ENCODE results near the gene COL6A5.

Gene COL6A5

GRCh38 chr3:130456540-130456939, 111.1 kb downstream of the COL6A5 start:
- no peak for DNase-seq

DNA sequence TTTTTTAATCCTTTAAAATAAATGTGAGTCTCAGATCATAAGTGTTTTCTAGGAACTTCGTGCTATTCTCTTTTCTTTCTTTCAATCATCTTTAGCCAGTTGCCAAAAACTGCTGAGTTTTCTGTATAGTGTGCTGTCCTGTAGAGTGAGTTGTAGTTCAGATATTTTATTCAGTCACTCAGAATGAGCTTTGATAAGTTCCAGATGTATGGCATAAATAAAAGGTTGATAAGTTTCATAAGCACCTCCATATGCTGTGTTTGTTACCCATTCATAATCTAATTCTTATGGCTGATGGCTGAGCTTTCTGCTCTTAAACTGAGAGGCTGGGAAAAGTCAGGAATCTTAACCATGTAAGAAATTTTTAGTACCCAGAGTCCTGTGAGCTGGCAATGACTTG, 112.2 kb downstream of the COL6A5 start:
- no peak for DNase-seq

GRCh38 chr3:130459944-130460343, 114.5 kb downstream of the COL6A5 start:
- no peak for DNase-seq

DNA sequence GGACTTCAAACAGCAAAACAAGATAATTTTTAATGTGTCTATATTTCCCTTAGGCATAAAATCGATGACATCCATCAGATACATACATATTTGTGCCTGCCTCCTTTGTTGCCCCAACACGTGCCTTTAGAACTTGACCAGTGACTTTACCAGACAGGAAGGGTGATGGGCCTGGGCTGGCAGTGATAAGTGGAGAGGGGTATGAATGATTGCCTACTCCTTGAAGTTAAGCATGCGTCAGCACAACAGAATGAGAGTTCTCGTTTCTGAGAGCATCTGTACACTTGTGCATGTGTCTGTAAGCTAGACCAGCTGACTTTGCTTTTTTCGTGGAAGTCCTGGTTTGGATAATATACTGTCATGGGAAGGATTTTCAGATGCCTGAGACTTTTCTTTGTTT, 116.6 kb downstream of the COL6A5 start:
- DNase-seq = no peak

- DNase-seq = no peak
These were observed 117.7 kb downstream of the COL6A5 start for GRCh38 chr3:130463221-130463620.

DNA sequence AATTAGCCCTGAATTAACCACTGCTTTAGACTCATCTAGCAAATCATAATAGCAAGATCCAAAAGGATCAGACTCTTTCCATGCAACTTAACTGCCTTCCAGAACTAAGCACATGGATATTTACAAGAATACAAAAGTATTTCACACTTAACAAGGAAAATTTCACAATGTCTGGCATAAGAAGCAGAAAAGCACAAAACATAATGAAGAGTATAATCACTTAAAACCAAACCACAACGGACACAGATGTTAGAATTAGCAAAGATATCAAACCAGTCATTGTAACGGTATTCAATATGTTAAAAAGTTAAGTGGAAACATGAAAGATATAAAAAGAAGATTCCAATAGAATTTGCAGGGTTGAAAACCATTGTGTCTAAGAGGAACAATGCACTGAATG, 120.0 kb downstream of the COL6A5 start:
- DNase-seq = peak; percentile 33

DNA sequence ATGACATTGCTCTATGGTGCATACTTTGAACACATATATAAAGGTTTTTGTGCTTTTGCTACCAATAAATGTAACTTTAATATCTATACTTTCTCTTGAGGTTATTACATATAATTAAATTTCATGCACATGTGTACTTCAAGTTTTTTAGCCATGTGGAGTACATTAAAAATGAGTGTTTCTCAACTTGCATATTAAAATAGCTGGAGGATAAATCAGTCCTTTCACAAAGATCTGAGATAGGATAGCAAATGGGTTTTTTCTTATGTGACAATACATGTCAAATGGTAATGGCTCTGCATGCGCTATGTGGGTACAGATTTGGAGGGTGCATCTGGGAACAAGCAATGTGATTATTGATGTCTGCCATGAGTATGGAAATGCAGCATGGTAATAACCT, 122.8 kb downstream of the COL6A5 start:
- no peak for DNase-seq

- DNase-seq = no peak
These were observed 124.7 kb downstream of the COL6A5 start for GRCh38 chr3:130470126-130470525.

DNA sequence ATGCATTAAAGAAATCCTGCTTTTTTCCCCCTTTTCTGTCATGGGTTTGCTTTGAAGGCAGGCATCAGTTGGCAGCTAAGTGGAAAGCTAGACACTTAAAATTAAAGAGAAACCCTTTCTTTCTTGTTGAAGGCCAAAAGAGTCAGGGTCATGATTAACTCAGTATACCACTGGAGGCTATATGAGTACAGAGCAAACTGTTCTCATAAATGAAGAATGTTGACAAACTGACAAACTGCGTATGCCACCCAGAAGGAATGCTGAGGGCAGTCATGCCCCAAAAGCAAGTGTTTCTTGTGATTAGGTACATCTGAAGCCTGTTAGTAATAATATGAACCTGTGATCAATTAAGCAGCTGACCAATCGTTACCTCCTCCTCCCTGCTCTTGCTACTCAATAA, 127.9 kb downstream of the COL6A5 start:
- DNase-seq = no peak

- peak; percentile 63 for DNase-seq
These were observed 135.3 kb downstream of the COL6A5 start for GRCh38 chr3:130480736-130481135.

DNA sequence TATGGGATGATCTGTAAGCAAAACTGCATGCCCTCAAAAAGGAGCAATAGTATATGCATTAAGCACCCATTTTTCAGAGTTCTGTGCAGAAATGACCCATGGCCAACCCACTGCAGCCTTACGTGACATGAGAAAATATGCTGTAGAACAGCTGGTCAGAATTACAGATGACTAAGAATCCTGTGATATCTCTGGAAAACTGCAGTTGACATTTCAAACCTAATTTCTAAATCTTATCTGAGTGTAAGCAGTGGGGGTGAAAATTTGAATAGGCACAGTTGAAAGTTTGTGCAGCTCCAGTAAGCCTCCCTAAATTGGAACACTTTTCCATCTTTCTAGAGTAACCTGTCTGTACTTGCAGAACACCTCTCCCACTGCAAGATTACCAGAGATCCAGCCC, 142.8 kb downstream of the COL6A5 start:
- DNase-seq = no peak

GRCh38 chr3:130488769-130489450, 143.4 kb downstream of the COL6A5 start:
- no peak for DNase-seq

DNA sequence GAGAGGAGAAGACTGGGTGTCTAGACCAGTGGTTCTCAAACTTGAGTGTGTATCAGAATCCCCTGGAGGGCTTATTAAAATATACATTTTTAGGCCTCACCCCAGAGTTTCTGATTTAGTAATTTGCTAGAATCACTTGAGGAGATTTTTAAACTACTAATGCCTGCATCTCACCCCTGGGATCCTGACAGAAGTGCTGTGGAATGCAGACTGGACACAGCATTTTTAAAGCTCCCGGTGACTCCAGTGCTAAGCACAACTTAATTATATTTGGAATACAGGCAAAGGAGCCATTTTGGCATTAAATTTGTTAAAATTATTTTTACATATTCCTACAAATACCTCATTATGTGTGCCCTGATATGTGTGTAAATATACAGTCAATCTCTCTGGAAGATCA, 144.8 kb downstream of the COL6A5 start:
- no peak for DNase-seq

- no peak for DNase-seq
These were observed 146.0 kb downstream of the COL6A5 start for GRCh38 chr3:130491431-130491830.

- no peak for DNase-seq
These were observed 159.2 kb downstream of the COL6A5 start for GRCh38 chr3:130504701-130505100.

- no peak for DNase-seq
These were observed 160.6 kb downstream of the COL6A5 start for GRCh38 chr3:130506031-130506430.

GRCh38 chr3:130507746-130508145, 162.3 kb downstream of the COL6A5 start:
- no peak for DNase-seq

- DNase-seq = no peak
These were observed 163.5 kb downstream of the COL6A5 start for GRCh38 chr3:130509008-130509407.

DNA sequence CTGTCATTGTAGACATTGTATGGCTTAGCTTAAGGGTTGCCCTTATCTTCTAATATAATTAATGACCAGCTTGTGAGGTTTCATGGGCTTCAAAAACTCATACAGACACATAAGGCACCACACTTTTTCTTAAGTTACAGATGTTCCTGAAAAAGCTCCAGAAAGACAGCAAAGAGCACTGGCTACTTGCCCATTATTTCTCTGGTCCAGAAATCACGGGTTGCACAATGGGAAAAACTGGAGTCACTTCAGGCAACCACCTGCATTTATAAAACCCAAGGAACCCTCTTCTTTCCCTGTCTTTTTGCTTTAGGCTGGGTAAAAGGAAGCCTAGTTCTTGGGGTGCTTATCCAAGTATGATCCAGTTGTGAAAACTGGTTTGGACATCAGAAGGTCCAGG, 169.2 kb downstream of the COL6A5 start:
- no peak for DNase-seq

GRCh38 chr3:130515755-130516154, 170.3 kb downstream of the COL6A5 start:
- no peak for DNase-seq

GRCh38 chr3:130516645-130517512, 171.4 kb downstream of the COL6A5 start, which contains the start of gene COL6A6:
COL6A6 (plus strand) TSS chr3:130517177; CDS start chr3:130560365, 43,188 bp downstream.
- DNase-seq = no peak

DNA sequence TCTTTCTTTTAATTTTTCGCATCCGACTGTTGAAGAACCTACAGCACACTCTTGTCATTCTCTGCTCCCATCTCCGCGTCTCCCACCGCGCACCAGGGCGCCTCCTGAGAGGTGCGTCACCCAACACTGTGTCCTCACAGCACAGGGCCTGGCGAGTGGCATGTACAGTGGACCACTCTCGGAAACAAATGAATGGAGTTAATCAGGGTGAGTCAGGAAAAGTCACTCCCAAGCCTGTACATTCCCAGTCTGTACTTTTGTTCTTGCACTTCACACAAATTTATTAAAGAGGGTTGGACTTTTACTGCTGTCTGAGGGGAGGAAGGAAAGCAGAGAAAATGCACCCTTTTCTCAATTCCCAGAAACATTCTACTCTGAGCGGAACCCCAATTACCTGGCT, 172.1 kb downstream of the COL6A5 start:
- DNase-seq = no peak

DNA sequence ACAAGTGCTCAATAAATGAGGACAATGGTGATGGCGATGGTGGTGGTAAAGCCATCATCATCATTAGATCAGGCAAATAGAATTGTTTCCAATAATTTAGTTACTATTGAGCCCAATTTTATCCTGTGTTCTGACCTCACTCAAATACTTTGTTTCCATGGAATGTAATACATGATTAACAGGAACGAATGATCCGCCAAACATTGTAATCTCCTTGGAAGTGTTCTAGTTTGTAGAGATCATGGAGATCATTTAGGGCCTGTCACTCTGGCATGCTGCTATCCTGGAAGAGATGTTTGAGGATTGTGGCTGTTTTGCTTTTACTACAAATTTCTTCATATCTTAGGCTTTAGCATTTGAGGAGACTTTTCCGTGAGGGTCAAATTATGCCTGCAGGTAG, 174.3 kb downstream of the COL6A5 start:
- DNase-seq = no peak

DNA sequence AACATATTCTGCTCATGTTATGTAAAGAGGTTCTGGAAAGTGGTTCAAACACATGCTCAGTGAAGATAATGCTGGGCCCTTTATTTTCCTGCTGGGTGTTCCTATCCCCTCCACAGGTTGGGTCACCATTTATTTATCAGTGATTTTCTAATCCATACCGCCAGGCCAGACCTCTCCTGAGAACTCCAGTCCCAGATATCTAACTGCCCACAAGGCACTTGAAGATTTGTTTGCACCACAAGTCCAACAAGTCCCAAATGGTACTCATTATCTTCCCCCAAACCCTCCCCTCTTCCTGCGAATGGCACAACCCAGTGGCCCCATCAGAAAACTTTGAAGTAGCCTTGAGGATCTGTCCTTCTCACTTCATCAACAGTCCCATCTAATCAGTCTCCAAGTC, 176.9 kb downstream of the COL6A5 start:
- no peak for DNase-seq

All from MV-4-11 (cell line).